Measurements from ENCODE around the gene ZNF90.
"Not testable (repeated sequence)": the region's sequence is repeated elsewhere in the genome, so short reads cannot be mapped to it uniquely, and the experiment has no call there.

DNA sequence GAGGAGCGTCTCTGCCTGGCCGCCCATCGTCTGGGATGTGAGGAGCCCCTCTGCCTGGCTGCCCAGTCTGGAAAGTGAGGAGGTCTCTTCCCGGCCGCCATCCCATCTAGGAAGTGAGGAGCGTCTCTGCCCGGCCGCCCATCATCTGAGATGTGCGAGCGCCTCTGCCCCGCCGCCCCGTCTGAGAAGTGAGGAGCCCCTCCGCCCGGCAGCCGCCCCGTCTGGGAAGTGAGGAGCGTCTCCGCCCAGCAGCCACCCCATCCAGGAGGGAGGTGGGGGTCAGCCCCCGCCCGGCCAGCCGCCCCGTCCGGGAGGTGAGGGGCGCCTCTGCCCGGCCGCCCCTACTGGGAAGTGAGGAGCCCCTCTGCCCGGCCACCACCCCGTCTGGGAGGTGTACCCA lies 59.9 kb downstream of the ZNF90 start:
- not testable (repeated sequence) for TF ChIP-seq RCOR1 (IDR thresholded peaks at IDR 0.05; ENCODE audit: insufficient replicate concordance, low read length); POLR2A (IDR thresholded peaks at IDR 0.05; ENCODE audit: low read depth, low read length); RFX5 (IDR thresholded peaks at IDR 0.05; ENCODE audit: low read depth, low read length); MXI1 (IDR thresholded peaks at IDR 0.05; ENCODE audit: borderline replicate concordance, low read depth, low read length); MAZ (IDR thresholded peaks at IDR 0.05; ENCODE audit: borderline replicate concordance, low read depth, low read length)
- TF ChIP-seq, protein P1, sequence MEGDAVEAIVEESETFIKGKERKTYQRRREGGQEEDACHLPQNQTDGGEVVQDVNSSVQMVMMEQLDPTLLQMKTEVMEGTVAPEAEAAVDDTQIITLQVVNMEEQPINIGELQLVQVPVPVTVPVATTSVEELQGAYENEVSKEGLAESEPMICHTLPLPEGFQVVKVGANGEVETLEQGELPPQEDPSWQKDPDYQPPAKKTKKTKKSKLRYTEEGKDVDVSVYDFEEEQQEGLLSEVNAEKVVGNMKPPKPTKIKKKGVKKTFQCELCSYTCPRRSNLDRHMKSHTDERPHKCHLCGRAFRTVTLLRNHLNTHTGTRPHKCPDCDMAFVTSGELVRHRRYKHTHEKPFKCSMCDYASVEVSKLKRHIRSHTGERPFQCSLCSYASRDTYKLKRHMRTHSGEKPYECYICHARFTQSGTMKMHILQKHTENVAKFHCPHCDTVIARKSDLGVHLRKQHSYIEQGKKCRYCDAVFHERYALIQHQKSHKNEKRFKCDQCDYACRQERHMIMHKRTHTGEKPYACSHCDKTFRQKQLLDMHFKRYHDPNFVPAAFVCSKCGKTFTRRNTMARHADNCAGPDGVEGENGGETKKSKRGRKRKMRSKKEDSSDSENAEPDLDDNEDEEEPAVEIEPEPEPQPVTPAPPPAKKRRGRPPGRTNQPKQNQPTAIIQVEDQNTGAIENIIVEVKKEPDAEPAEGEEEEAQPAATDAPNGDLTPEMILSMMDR (conservative IDR thresholded peaks at IDR 0.05; ENCODE audit: low read depth, low read length), result not testable (repeated sequence)
